RWPE1 (cell line): ENCODE results near the gene TIMM29.

Experiments
- CTCF ChIA-PET: fragments of 350-600 bp; sonication (Branson Sonifier 250); formaldehyde crosslinking; extraction: SDS; loops from one replicate; lab custom pipeline; 2021; lab: Yijun Ruan, JAX
- POLR2A ChIA-PET: fragments of 400-600 bp; formaldehyde crosslinking; extraction: SDS; loops from one replicate; lab custom pipeline; 2020; ENCODE audit warnings: antibody characterized with exemption; ENCODE audit not compliant: low non-redundant PET; lab: Yijun Ruan, JAX
- DNase-seq: peaks from one replicate; pipeline ENCODE4 v3.0.0; 2012; ENCODE audit warnings: low spot score
- H3K27ac ChIP-seq: fragments of 450-650 bp; 2 replicates; pipeline ENCODE4 v1.5.1; 2017
- CTCF ChIP-seq: fragments of 450-650 bp; conservative IDR thresholded peaks from 2 replicates; pipeline ENCODE4 v1.5.1; 2017; ENCODE audit warnings: low read depth, mild to moderate bottlenecking

The TIMM29 gene

GRCh38 chr19:10908380-10908960 lies 20.1 kb upstream of the TIMM29 start:
- ChIA-PET POLR2A (no interaction called here), CTCF (interaction anchor here (1.1 kb wide), 1 partner anchor 36 kb away, joined by 3 read pairs; no protein-coding TSS in a partner anchor)
- no peak for DNase-seq
- H3K27ac ChIP-seq, result no peak overlapping the region
- no peak for TF ChIP-seq CTCF

DNA sequence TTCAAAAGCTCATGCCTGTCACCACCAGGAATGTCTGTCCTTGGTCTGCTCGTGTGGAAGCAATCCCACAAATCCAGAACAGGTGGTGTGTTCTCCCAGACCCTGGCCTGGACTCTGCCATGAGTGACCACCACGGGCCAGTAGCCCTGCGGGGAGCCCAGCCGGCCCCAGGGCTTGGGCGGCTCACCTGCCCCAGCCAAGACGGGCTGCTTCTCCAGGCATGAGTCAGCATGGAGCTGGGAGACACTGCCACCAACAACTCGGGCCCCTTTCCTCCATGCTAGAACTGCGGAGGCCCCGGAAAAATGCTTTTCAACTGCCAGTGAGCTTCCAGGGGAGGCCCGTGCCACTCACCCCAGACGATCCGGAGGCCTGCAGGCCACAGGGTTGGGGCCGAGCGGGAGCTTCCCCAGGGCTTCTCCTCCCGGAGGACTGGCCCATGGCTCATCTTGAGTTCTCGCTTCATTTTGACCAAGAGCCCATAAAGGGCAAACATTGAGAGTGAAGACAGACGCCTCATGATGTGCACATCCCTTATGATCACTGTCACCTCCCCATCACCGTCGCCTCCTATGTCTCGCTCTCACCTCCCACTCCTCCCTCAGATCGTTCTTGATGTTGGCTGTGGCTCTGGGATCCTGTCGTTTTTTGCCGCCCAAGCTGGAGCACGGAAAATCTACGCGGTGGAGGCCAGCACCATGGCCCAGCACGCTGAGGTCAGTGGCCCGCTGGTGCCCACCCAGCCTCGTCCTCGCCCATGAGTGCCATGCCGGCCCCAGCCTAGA lies 16.8 kb upstream of the TIMM29 start:
- CTCF ChIA-PET, result interaction anchor here (0.6 kb wide), 1 partner anchor 195 kb away, joined by 6 read pairs; no protein-coding TSS in a partner anchor
- no peak for DNase-seq
- H3K27ac ChIP-seq, result peak overlapping the region; percentile 50
- POLR2A ChIA-PET, result no interaction called here
- no peak for TF ChIP-seq CTCF

GRCh38 chr19:10912619-10913018 lies 16.0 kb upstream of the TIMM29 start:
- no peak for DNase-seq
- CTCF ChIA-PET, result interaction anchor here (0.6 to 1.1 kb wide), 2 partner anchors 48 to 196 kb away, joined by 4 to 6 read pairs; no protein-coding TSS in a partner anchor
- 0 out of 2 replicates have a peak overlapping the region, but pooled peaks have one; percentile 94 for H3K27ac ChIP-seq
- POLR2A ChIA-PET, result no interaction called here
- TF ChIP-seq CTCF, result no peak

DNA sequence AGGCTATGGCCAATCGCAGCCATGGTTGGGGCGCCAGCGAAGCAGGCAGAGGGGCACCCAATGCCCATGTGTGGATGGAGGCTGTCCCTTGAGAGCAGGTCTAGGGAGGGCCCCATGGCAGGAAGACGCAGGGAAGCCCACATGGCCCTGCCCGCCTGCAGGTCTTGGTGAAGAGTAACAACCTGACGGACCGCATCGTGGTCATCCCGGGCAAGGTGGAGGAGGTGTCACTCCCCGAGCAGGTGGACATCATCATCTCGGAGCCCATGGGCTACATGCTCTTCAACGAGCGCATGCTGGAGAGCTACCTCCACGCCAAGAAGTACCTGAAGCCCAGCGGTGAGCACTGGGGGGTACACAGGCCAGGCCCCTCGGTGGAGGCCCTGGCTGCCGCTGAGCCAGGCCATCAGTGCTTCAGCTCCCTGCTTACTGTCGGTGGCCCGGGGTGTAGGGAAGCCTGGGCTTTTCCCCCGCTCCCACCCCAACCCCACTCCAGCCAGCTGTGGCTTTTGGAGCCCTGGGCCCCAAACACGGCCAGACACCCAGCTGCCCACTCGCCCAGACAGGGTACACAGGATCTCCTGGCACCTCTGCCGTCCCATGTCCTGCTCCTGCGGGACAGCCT lies 14.8 kb upstream of the TIMM29 start:
- ChIA-PET CTCF (interaction anchor here (0.6 kb wide), 2 partner anchors 27 to 437 kb away, joined by 3 to 6 read pairs; no protein-coding TSS in a partner anchor), POLR2A (no interaction called here)
- no peak for DNase-seq
- peak overlapping the region; percentile 94 for H3K27ac ChIP-seq
- no peak for TF ChIP-seq CTCF

DNA sequence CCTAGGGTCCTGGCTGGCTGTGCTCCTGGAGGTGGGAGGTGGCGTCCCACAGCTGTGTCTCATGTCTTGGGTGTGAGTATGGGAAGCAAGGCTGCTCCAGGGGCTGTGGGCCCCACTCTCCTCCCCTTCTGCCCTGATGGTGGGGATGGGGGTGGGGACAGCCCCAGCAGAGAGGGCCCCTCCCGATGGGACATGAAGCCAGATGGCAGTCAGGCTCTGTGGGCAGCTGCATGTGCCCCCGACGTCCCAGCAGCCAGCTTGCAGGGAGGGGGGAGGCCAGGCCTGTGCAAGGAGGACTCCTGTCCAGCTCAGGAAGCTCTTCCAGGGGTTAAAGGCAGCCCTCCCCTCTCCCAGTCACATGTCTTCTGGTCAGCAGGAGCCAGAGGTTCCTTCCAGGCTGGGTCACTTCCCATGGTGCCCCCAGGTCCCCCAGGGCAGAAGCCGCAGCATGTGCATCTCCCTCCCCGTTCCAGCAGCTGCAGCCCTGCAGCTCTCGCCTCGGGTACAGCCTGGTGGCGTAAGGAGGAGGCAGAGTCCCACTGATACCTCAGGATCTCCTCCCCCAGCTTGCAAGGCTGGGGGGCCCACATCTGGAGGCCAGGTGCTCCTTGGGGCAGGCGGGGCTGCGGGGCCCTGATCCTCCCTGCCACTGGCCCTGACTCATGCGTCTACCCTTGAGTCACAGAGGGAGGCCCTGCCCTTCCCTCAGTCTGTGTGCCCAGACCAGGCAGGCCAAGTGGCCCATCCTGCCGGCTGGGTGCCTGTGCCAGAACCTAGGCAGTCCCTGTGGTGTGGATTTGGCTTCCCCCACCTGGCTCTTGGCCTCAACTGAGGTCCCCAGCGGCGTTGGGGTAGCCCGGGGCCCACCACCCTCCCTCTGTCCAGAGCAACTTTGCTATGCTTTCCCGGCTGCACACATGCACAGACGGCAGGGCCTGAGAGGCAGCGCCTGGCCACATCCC lies 13.2 kb upstream of the TIMM29 start:
- POLR2A ChIA-PET, result no interaction called here
- no peak; the same call in 1 of the 2 replicates for TF ChIP-seq CTCF

More for the DNA sequence above, 13.2 kb upstream of the TIMM29 start:
- CTCF ChIA-PET, result interaction anchor here (0.7 to 1.7 kb wide), 2 partner anchors 44 to 54 kb away, joined by 3 to 7 read pairs; partner anchors contain the start of gene CARM1
- peak; percentile 80 for DNase-seq
- H3K27ac ChIP-seq, result peak overlapping the region; percentile 94
